CD4-positive, alpha-beta T cell (primary cell): ENCODE data around the gene DBN1. TPM values are rescaled to one million over a fixed set of nuclear protein-coding genes. Genes with fewer than 3 reads are reported as not detected.

ENCODE experiments used
- ATAC-seq: fragments of 200-7000 bp; cut with Tn5 transposase; one replicate; pipeline ENCODE4 v1.10.0; 2022; ENCODE audit warnings: mild to moderate bottlenecking; ENCODE audit not compliant: poor library complexity
- CTCF ChIA-PET: fragments of 350-600 bp; sonication (Branson Sonifier 250); formaldehyde crosslinking; loops from one replicate; lab custom pipeline; 2021; ENCODE audit warnings: antibody characterized with exemption, inconsistent platforms; lab: Charles Lee
- POLR2A ChIA-PET: fragments of 350-600 bp; sonication (Branson Sonifier 250); formaldehyde crosslinking; loops from one replicate; lab custom pipeline; 2021; ENCODE audit warnings: antibody characterized with exemption, inconsistent platforms; lab: Charles Lee
- DNase-seq, 14 experiments: peaks; one replicate each; pipeline ENCODE4 v3.0.0-alpha.2; 2013 to 2020; ENCODE audit warnings: mixed read lengths in 2 of 14
- H3K27ac ChIP-seq, 2 donors: one replicate each; pipeline versions ENCODE4 v1.5.1 to v1.7.0; 2013; ENCODE audit warnings: low read length in 2 of 2, low read depth in 1 of 2, mild to moderate bottlenecking in 1 of 2
- H3K27me3 ChIP-seq, 2 experiments: 1 replicate in 1 of 2; 2 replicates in 1 of 2; pipeline versions ENCODE4 v1.6.1 to v1.7.0; 2013; ENCODE audit warnings: low read length in 2 of 2, control low read depth in 1 of 2, mild to moderate bottlenecking in 1 of 2, moderate library complexity in 1 of 2; ENCODE audit not compliant: insufficient read depth in 2 of 2, control insufficient read depth in 1 of 2
- H3K36me3 ChIP-seq: one replicate; pipeline ENCODE4 v1.6.1; 2013; ENCODE audit warnings: low read length, control low read depth; ENCODE audit not compliant: insufficient read depth
- H3K4me1 ChIP-seq: one replicate; pipeline ENCODE4 v1.6.1; 2013; ENCODE audit warnings: low read length, control low read depth; ENCODE audit not compliant: insufficient read depth
- H3K4me3 ChIP-seq: one replicate; pipeline ENCODE4 v1.5.1; 2013; ENCODE audit warnings: mild to moderate bottlenecking, low read length, moderate library complexity
- H3K9me3 ChIP-seq, 2 experiments: 1 replicate in 1 of 2; 2 replicates in 1 of 2; pipeline versions ENCODE4 v1.6.1 to v1.7.0; 2013; ENCODE audit warnings: low read length in 2 of 2, mild to moderate bottlenecking in 2 of 2, control low read depth in 1 of 2, moderate library complexity in 1 of 2; ENCODE audit not compliant: control insufficient read depth in 1 of 2, insufficient read depth in 1 of 2
- H3K27ac Mint-ChIP-seq: one replicate; pipeline ENCODE4 v1.8.0; 2020; ENCODE audit warnings: mixed read lengths
- H3K27me3 Mint-ChIP-seq: one replicate; pipeline ENCODE4 v1.8.0; 2021; ENCODE audit warnings: mixed read lengths
- H3K36me3 Mint-ChIP-seq: one replicate; pipeline ENCODE4 v1.8.0; 2021; ENCODE audit warnings: low read depth, mixed read lengths
- H3K4me1 Mint-ChIP-seq: one replicate; pipeline ENCODE4 v1.8.0; 2021; ENCODE audit warnings: low read depth, mixed read lengths
- H3K4me3 Mint-ChIP-seq: one replicate; pipeline ENCODE4 v1.8.0; 2020; ENCODE audit warnings: mild to moderate bottlenecking, mixed read lengths
- H3K9me3 Mint-ChIP-seq: one replicate; pipeline ENCODE4 v1.8.0; 2020; ENCODE audit warnings: mixed read lengths
- CTCF ChIP-seq: fragments of 200-600 bp; IDR thresholded peaks from one replicate; pipeline ENCODE4 v1.8.0; 2022; ENCODE audit warnings: antibody characterized with exemption, mild to moderate bottlenecking
- intact Hi-C, 2 experiments: fragments of 100-400 bp; cut with DNase I in 1 of 2; cut with micrococcal nuclease in 1 of 2; formaldehyde crosslinking; loops; one replicate each; pipeline versions ENCODE4 v1.15.1 to v1.9.0; 2023 to 2025; cut with DNase I, micrococcal nuclease
- total RNA-seq, 174 experiments: library from RNA in 2 of 174; stranded (reverse) in 2 of 174; gene quantifications; one replicate each; pipeline ENCODE4 v1.2.3 and lab custom pipeline; 2021 to 2026

The DBN1 gene
- total RNA-seq, 2 experiments from 2014 or later: 1.8 to 2.5 TPM

GRCh38 chr5:177468329-177468684 lies 5.1 kb downstream of the DBN1 start:
- H3K4me3 ChIP-seq: no peak overlapping the region
- no peak for TF ChIP-seq CTCF
- DNase-seq: no peak
- peaks cover 0 to 5% of the 10 kb centered on the region in 2 experiments for H3K27me3 ChIP-seq
- CTCF ChIA-PET: no interaction called here
- intact Hi-C loops: no loop called here
- ATAC-seq: no peak
- H3K27ac Mint-ChIP-seq: no peak overlapping the region
- H3K9me3 ChIP-seq: no peaks in the 10 kb centered on the region
- H3K36me3 Mint-ChIP-seq: no peaks in the 10 kb centered on the region
- H3K27me3 Mint-ChIP-seq: no peaks in the 10 kb centered on the region
- no peaks in the 10 kb centered on the region for H3K36me3 ChIP-seq
- H3K27ac ChIP-seq: no peak overlapping the region
- no peak overlapping the region for H3K4me3 Mint-ChIP-seq
- H3K4me1 ChIP-seq: peaks cover 16% of the 10 kb centered on the region
- no peaks in the 10 kb centered on the region for H3K4me1 Mint-ChIP-seq
- POLR2A ChIA-PET: interaction anchor here (0.6 kb wide), 1 partner anchor 274 kb away, joined by 4 read pairs; no protein-coding TSS in a partner anchor
- no peaks in the 10 kb centered on the region for H3K9me3 Mint-ChIP-seq

- ChIA-PET POLR2A (no interaction called here), CTCF (no interaction called here)
- no peaks in the 10 kb centered on the region for H3K9me3 ChIP-seq
- no peak overlapping the region for H3K4me3 ChIP-seq
- no peak overlapping the region for H3K27ac ChIP-seq
- DNase-seq (no peak), ATAC-seq (no peak)
- Mint-ChIP-seq H3K9me3 (no peaks in the 10 kb centered on the region), H3K4me1 (no peaks in the 10 kb centered on the region), H3K27me3 (no peaks in the 10 kb centered on the region), H3K36me3 (no peaks in the 10 kb centered on the region), H3K4me3 (no peak overlapping the region), H3K27ac (no peak overlapping the region)
- peaks cover 0 to 3% of the 10 kb centered on the region in 2 experiments for H3K27me3 ChIP-seq
- H3K36me3 ChIP-seq: no peaks in the 10 kb centered on the region
- H3K4me1 ChIP-seq: peaks cover 15% of the 10 kb centered on the region
- TF ChIP-seq CTCF: no peak
- intact Hi-C loops: no loop called here
Observed at GRCh38 chr5:177467436-177467835, 6.0 kb downstream of the DBN1 start.

- Mint-ChIP-seq H3K36me3 (no peaks in the 10 kb centered on the region), H3K9me3 (no peaks in the 10 kb centered on the region), H3K27me3 (no peaks in the 10 kb centered on the region), H3K4me1 (no peaks in the 10 kb centered on the region), H3K27ac (no peak overlapping the region), H3K4me3 (no peak overlapping the region)
- ATAC-seq: no peak
- Histone ChIP-seq H3K27me3 (no peaks in the 10 kb centered on the region), H3K27ac (no peak overlapping the region), H3K9me3 (no peaks in the 10 kb centered on the region), H3K4me1 (peaks cover 15% of the 10 kb centered on the region), H3K4me3 (no peak overlapping the region), H3K36me3 (no peaks in the 10 kb centered on the region)
- intact Hi-C loops: no loop called here
- TF ChIP-seq CTCF: no peak
- POLR2A ChIA-PET: no interaction called here
- DNase-seq: no peak
- CTCF ChIA-PET: no interaction called here
Observed at GRCh38 chr5:177466861-177467260, 6.6 kb downstream of the DBN1 start.
